Activated CD8-positive, alpha-beta memory T cell treated with anti-CD3 and anti-CD28 coated beads for 1 hour (primary cell): ENCODE results near the gene FNDC3A.

Source experiments
- DNase-seq, 2 donors: peaks; one replicate each; pipeline ENCODE4 v3.0.0-alpha.2; 2020; ENCODE audit warnings: low read depth in 1 of 2; ENCODE audit errors: extremely low read depth in 1 of 2

The FNDC3A gene, protein sequence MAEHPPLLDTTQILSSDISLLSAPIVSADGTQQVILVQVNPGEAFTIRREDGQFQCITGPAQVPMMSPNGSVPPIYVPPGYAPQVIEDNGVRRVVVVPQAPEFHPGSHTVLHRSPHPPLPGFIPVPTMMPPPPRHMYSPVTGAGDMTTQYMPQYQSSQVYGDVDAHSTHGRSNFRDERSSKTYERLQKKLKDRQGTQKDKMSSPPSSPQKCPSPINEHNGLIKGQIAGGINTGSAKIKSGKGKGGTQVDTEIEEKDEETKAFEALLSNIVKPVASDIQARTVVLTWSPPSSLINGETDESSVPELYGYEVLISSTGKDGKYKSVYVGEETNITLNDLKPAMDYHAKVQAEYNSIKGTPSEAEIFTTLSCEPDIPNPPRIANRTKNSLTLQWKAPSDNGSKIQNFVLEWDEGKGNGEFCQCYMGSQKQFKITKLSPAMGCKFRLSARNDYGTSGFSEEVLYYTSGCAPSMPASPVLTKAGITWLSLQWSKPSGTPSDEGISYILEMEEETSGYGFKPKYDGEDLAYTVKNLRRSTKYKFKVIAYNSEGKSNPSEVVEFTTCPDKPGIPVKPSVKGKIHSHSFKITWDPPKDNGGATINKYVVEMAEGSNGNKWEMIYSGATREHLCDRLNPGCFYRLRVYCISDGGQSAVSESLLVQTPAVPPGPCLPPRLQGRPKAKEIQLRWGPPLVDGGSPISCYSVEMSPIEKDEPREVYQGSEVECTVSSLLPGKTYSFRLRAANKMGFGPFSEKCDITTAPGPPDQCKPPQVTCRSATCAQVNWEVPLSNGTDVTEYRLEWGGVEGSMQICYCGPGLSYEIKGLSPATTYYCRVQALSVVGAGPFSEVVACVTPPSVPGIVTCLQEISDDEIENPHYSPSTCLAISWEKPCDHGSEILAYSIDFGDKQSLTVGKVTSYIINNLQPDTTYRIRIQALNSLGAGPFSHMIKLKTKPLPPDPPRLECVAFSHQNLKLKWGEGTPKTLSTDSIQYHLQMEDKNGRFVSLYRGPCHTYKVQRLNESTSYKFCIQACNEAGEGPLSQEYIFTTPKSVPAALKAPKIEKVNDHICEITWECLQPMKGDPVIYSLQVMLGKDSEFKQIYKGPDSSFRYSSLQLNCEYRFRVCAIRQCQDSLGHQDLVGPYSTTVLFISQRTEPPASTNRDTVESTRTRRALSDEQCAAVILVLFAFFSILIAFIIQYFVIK

DNA sequence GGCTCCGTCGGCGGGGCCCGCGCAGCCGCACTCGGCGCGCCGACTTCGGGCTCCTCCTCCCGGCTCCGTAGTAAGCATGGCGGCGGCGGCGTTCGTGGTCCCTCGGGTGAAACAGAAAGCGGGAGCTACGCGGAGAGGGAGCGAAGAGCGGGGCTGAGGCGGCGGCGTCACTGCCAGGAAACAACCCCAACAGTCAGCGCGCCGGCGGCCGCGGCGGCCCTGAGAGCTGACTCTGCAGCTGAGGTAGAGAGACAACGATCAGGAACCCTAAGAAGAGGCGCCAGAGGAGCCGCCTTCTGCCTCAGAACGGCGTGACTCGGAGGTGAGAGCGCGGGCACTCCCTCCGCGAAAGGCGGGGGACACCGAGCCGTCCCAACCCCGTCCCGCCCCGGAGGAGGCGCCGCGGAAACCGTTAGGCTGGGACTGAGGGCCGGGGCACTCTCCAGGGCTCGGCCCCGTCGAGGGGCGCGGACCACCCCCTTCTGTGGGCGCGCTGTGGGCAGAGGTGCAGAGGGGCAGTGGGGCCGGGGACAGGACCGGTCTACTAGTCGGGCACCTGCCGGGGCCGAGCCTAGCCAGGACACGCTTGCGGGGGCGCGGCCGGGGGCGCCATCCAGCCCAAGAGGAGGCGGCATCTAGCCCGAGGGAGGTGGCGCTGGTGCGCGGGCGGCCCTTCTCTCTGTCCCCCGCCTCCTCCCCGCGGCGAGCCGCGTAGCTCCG lies at the start of gene FNDC3A:
TSS of gene FNDC3A (plus strand) at position 57 of the 720 bp plus-strand sequence. CDS start 30,279 bp downstream, outside the sequence.
- DNase-seq: peak; percentile 56 to 74

DNA sequence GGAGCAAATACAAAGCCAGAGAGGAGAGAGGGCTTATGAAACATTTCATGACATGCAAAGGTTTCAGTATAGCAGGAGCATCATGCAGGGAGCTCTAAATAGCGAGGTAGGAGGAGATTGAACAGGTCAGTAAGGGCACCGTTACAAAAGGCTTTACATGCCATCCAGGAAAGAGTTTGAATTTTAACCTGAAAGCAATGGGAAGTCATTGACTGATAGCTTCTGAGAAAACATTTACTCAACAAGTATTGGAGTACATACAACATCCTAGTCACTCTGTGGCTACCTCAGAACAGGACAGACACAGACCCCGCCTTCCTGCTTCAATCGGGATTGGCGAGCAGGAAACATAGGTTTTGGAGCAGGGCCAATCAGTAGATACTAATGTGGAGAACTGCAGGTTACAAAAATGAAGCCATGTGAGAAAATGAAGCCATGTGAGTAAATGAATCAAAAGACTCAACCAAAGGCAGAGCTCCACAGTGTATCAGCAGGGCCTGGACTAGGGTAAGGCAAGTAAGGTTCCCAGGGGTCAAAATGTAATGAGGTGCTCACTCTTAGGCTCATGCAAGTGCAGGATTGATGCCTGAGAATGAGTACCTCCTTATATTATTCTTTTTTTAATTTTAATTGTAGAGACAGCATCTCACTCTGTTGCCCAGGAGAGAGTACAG lies 46.8 kb upstream of the FNDC3A start:
- no peak for DNase-seq

DNA sequence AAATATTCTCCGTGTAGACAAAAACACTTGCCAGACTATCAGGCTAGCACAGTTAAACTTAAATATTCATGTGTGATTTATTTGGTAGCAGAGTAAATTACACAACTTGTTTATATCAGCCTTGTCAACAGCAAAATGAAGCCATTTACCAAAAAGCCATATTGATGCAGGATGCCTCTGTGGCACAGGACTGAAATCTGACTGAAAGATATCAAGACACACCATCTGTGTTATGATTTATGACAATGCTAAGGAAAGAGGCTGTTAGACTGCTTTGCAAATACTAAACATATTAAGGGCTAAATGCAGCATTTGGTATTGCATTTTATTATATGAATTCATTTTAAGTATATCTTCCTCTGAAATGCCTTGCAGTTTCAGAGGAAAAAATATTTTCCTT lies 44.8 kb upstream of the FNDC3A start:
- DNase-seq: no peak

DNA sequence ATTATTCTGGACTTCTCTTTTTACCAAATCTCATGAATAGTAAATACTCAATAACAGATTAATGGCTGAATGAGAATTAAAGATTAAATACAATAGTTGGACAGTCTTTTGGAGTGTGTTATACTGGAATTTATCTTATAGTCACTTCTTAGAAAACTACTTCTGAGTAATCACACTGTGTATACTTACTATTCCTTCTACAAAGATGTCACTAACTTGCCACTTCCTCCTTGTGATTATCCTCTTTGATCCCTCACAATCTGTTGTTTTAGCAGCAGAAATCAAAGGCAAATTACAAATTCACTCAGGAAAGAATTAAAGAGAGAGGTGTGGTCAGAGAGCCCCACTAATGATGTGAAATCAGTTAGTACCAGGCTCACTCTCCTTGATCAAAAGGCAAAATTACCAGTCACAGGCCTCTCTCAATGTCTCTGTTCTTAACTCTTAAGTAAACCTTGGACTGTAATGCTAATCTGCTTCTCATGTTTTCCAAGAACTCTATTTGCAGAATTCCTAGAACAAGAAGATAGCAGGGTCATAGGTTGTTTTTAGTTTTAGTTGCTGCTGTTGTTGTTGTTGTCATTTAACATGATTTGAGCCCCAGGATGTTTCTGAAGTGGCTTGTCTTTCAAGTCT lies 37.3 kb upstream of the FNDC3A start:
- no peak for DNase-seq

DNA sequence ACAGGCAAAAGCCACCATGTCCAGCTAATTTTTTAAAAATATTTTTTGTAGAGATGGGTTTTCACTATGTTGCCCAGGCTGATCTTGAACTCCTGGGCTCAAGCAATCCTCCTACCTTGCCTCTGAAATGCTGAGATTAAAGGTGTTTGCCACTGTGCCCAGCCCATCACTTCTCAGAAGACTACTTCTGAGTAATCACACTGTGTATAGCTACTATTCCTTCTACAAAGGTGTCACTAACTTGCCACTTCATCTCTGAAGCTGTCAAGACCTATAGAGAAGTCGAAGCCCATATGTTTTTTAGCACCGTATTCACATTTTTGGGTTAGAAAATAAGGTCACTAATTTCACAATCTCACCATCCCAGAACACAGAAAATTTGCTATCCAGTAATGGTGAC lies 36.0 kb upstream of the FNDC3A start:
- DNase-seq: no peak

DNA sequence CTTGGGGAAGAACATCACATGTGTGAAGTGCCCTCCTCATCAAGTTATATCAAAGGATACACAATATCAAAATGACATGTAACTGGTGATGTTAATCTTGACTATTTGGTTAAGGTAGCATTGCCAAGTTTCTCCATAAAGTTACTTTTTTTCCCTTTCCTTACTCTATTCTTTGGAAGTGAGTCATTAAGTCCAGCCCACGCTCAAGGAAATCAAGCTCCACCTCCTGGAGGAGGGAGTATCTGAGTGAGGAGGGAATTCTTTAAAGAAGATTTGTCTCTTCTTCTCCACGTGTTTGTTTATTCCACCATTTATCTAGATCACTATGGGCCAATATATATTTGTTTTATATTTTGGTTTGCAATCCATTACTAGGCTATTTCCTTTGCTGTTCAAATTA lies 33.6 kb upstream of the FNDC3A start:
- no peak for DNase-seq

DNA sequence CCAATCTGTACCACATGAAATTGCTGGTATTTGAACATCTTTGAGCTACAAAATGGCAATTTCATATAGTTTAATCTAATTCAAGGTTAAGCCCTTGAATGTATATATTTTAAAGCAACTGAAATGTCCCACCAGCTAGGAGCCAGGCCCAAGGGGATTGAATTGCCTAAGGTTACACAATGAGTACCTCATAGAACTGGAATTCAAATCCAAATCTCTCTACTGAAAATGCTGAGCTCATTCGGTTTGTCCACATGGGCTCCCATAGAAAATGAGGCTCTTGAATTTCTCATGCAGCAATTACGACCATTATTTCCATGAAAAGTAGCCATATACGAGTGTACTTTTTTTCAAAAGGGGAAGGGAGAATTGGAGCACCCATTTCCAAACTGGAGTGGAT lies 31.5 kb upstream of the FNDC3A start:
- no peak for DNase-seq

DNA sequence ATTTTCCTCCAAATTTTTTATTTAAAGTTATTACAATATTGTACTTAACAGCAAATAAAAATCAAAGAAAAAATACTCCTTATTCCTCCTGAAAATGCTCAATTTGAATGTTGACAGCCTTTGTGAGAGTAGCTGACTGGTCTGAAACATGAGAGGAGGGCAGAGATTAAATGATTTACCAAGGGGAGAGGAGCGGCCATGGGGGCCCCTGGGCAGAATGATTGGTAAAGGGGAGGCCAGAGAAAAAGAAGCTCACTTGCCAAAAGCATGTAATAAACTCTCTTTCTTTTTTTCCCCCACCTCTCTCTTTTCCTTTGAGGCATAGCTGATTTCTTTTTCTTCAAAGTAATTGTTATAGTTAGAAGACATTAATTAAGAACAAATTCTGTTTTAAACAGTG lies 30.1 kb upstream of the FNDC3A start:
- DNase-seq: no peak

DNA sequence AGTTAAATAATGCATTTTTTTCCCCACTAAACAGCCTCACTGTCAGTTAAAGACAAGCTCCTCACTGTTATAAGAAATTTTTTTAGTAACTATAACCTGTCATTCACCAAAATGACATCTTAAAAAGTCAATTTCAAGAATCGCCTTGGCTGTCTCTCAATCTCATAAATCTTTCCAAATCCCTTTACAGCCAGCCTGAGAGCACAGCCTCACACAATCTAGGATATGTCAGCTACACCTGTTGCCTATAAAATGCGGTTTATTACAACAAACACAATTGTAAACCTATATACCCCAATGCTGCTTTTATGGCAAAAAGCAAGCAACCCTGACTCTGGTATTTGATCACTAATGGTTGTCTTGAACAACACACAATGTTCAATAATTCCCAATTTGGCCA lies 29.5 kb upstream of the FNDC3A start:
- DNase-seq: no peak

DNA sequence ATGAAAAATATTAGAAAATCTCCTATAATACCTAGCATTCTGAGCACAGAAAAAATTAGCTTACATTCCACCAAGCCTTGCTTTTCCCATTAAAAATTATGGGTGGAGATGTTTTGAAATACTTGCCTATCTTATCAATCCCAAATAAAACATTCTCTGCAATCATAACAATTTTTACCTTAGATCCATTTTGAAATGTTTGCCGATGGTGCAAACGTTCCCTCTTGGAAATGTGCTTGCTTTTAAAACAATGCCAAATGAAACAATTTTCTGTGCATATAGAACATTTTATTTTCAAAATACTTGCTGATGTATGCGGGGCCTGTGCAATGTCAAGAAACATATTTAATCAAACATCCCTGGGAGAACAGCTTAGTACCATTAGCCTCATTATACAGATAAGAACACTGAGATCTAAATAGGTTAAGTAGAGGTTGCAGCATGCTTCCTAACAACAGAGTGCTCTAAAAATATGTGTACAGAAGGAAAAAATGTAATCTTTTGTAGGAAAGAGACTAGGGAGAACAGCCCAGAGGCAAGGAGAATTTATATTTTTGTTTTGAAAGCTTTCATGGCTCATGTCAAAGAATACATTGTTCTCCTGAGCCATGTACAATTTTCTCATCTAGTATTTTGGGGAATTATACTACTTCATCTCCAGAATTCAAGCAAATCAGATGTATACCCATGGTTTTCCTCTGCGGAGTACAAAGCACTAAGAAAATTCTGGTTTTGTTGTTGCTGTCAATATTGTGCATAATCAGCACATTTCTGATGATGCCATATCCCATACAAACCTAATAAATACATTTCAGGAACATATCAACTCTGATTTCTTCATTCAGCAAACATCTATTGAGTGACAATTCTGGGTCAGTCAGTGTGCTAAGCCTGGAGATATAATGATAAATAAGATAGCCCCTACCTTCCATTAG lies 25.9 kb upstream of the FNDC3A start:
- no peak for DNase-seq

DNA sequence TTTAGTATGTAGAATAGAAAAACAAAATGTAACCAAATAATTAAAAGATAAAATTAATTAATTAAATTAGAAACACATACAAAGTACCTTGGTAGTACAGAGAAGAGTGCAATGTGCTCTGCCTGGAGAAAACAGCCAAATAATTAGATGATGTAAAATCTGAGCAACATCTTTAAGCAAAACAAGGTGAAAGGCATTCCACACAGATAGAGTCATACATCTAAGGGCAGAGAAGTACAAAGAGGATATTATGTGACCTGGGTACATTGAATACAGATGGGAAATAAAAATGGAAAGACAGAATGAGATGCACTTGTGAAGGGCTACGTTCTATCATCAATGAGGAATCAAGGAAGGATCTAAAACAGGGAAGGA lies 25.2 kb upstream of the FNDC3A start:
- no peak for DNase-seq

DNA sequence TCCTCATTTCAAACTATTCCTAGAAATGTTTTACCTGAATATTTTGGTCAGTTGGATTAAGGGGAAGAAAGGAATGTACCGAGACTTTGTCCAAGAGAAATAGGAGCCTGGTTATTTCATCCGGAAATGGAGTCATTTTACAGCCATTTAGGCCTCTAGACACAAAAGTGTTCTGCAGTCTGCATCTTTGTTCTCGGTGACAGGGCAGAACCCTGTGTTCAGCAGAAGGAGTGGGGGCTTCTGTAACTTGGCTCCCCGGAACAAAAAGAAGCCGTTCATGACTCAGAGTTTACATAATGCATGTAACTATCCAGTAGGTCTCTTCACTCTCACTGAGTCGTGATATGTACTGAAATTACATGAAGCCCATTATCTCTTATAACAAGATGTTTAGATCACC lies 21.6 kb upstream of the FNDC3A start:
- no peak for DNase-seq

DNA sequence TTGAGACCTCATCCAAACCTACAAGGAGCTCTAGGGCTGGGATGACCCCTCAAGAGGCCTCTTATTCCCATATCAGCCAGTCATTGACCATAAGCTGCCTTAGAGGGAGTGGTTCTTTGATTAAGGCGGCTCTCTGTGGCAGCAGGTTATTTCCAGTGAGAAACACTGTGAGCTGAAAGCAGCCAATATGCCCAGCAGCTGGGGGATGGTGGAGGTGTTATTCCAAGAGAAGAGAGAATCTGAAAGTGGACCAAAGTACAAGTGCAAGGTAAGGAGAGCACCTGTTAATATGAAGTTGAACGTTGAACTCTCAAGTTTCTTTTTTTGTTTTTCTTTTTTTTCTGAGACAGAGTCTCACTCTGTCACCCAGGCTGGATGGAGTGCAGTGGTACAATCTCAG lies 20.2 kb upstream of the FNDC3A start:
- DNase-seq: no peak

DNA sequence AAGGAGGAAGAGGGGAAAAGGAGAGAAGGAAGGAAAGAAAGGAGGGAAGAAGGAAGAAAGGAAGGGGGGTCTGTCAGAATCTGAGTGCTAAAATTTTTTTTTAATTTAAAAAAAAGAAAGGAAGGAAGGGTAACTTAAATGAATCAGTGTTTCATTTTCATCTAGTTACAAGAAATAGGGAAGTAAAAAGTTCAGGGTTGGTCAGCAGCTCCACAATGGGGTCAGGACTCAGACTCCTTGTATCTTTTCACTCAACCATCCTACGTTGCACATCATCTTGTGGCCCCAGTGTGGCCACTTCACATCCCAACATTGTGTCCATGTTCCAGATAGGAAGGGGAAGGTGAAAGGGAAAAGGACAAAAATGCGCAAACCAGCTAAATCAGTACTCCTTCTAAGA lies 14.3 kb upstream of the FNDC3A start:
- DNase-seq: no peak

DNA sequence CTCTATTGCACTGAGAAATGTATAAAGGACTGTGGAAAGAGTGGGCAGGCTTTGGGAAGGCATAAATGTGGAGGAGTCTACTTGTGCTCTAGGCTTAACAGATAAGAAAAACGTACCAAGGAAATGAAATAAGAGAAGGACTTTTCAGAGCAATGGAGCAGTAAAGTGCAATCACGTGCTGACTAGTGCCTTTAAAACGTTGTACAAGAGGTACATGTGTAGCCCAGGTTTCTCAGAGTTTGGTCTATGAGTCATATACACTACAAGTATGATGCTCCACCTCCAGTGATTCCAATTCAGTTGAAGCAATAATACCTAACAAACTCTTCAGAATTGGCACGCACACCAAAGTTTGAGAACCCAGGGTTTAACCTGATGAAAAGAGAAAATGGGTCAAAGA lies 13.4 kb upstream of the FNDC3A start:
- DNase-seq: no peak

DNA sequence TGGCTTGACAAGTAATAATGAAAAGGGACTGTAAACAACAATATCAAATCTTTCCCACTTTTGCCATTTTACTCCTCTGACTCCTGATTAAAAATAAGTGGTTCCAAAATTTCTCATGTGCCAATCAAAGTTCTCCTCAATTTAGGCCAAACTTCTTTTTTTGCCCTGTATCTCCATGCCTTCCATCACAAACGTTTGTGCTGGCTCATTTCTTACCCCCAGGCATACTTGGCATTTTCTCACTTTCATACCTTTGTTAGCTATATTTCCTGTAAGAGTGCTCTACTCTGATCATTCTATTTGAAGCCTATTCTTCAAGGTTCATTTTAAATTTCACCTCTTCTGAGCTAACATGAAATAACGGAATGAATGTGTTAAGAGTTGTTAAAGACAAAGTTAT lies 10.0 kb upstream of the FNDC3A start:
- no peak for DNase-seq

DNA sequence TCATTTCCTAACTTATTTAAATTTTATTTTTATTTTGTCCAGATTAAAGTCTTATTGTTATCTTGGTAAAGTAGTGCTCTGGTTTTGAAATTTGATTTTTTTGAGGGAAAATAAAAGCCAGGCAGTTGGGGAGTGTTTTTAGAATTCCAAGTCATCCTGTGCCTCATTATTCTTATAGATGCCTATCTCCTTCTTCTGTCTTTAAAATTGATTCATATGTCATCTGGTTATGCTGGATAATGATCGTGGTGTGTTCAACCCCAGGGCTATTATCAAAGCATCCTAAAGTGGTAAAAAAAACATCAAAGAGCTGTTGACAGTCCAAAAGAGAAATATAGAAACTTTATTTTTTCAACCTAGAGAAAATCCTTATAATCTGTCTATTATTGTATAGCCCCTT lies 6.0 kb upstream of the FNDC3A start:
- DNase-seq: no peak

DNA sequence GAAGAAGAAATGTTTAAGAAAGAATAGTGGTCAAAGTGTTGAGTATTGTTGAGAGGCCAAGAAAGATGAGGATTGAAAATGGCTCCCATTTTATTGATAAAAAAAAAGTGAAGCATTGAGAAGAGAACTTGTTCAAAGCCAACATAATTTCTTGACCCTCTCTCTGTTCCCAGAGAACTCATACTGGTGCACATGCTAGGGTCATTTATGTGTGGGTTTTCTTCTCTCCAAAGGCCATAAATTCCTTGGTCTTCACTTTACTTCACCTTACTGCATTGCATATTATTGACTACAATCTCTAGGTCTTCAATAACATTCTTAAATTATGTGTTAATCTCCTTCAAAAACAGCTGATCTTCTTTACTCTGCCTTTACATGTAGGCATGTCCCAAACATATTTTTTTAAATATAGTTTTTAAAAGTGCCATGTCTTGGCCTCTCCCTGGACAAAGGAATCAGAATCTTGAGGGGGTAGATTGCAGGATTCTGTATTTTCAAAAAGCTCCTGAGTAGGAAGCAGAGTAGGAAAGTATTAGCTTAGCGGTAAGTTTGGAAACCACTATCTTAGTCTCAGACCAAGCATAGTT lies 1.8 kb upstream of the FNDC3A start:
- no peak for DNase-seq
